Loucy (cell line): ENCODE measurements around the gene KIAA1549.
A peak's percentile ranks its signal among the peaks of the same experiment; 100 is the strongest.

Experiments used
- H2AFZ ChIP-seq: fragments of 200-600 bp; sonication (generic); 2 replicates; pipeline ENCODE4 v1.6.0; 2016; ENCODE audit warnings: antibody characterized with exemption, mild to moderate bottlenecking, low read length, moderate library complexity
- H3F3A ChIP-seq: fragments of 200-600 bp; 2 replicates; pipeline ENCODE4 v1.6.0; 2016; ENCODE audit warnings: antibody characterized with exemption, low read depth, mild to moderate bottlenecking
- H3K27me3 ChIP-seq: fragments of 200-600 bp; sonication (generic); 2 replicates; pipeline ENCODE4 v1.6.1; 2014; ENCODE audit warnings: low read length, mild to moderate bottlenecking; ENCODE audit not compliant: insufficient read depth, poor library complexity, severe bottlenecking
- H3K36me3 ChIP-seq: fragments of 200-600 bp; sonication (generic); 2 replicates; pipeline ENCODE4 v1.6.1; 2016; ENCODE audit warnings: low read length; ENCODE audit not compliant: insufficient read depth
- H3K4me1 ChIP-seq: fragments of 200-600 bp; sonication (generic); 2 replicates; pipeline ENCODE4 v1.5.1; 2014; ENCODE audit warnings: low read length, mild to moderate bottlenecking; ENCODE audit not compliant: insufficient read depth, poor library complexity, severe bottlenecking
- H3K4me2 ChIP-seq: fragments of 200-600 bp; sonication (generic); 2 replicates; pipeline ENCODE4 v1.6.0; 2014; ENCODE audit warnings: antibody characterized with exemption, low read length, low read depth, mild to moderate bottlenecking; ENCODE audit not compliant: poor library complexity, severe bottlenecking
- H3K4me3 ChIP-seq: fragments of 200-600 bp; sonication (generic); 2 replicates; pipeline ENCODE4 v1.5.1; 2014; ENCODE audit warnings: low read length, mild to moderate bottlenecking, mixed read lengths; ENCODE audit not compliant: poor library complexity, severe bottlenecking
- H3K79me2 ChIP-seq: fragments of 200-600 bp; sonication (generic); 2 replicates; pipeline ENCODE4 v1.6.1; 2014; ENCODE audit warnings: low read length; ENCODE audit not compliant: insufficient read depth
- H3K9ac ChIP-seq: fragments of 200-600 bp; sonication (generic); 2 replicates; pipeline ENCODE4 v1.6.0; 2014; ENCODE audit warnings: mild to moderate bottlenecking, low read depth, low read length, moderate library complexity; ENCODE audit not compliant: poor library complexity, severe bottlenecking
- H3K9me2 ChIP-seq: fragments of 200-600 bp; sonication (generic); replicated peaks from 2 replicates; pipeline ENCODE4 v1.6.1; 2016; ENCODE audit warnings: low read depth, low read length, mixed read lengths
- H3K9me3 ChIP-seq: fragments of 200-600 bp; sonication (generic); 2 replicates; pipeline ENCODE4 v1.6.1; 2014; ENCODE audit warnings: mild to moderate bottlenecking, antibody characterized with exemption, low read length, low read depth; ENCODE audit not compliant: insufficient read depth
- H4K20me1 ChIP-seq: fragments of 200-600 bp; sonication (generic); 2 replicates; pipeline ENCODE4 v1.6.0; 2014; ENCODE audit warnings: antibody characterized with exemption, low read length, mild to moderate bottlenecking; ENCODE audit not compliant: insufficient read depth, poor library complexity, severe bottlenecking
- EZH2phosphoT487 ChIP-seq: fragments of 200-600 bp; IDR thresholded peaks from 2 replicates; pipeline ENCODE4 v1.6.1; 2018; ENCODE audit warnings: antibody characterized with exemption, mild to moderate bottlenecking, moderate library complexity, borderline replicate concordance
- TF ChIP-seq, protein P1 (sequence below): fragments of 200-600 bp; sonication (generic); conservative IDR thresholded peaks from 2 replicates; pipeline ENCODE4 v1.5.1; 2014; ENCODE audit warnings: mild to moderate bottlenecking, antibody characterized with exemption, low read length

Gene KIAA1549

DNA sequence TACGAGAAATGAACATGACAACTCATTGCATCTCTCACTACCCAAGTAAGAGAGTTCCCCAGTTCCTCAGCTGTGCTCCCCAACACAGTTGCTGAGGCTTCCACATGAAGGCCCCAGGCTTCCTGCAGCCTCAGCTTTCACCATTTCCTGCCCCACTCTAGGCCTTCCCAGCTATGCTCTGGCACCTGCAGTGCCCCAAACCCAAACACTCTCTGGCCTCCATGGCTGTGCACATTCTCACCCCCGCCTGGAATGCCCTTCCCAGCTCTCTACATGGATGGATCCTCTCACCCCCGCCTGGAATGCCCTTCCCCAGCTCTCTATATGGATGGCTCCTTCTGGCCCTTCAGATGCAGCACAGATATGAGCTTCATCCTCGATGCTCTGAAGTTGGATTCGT is 61.3 kb downstream of the KIAA1549 start:
- Histone ChIP-seq H3K4me2 (peak overlapping the region; percentile 11), H2AFZ (no peak overlapping the region), H3K79me2 (peaks cover 1% of the 10 kb centered on the region; the same call in 1 of the 2 replicates), H3K9ac (no peak overlapping the region), H3K4me3 (no peak overlapping the region), H3F3A (no peaks in the 10 kb centered on the region), H3K9me2 (no peaks in the 10 kb centered on the region), H3K4me1 (peaks cover 11% of the 10 kb centered on the region), H3K27me3 (no peaks in the 10 kb centered on the region), H3K9me3 (no peaks in the 10 kb centered on the region), H4K20me1 (no peaks in the 10 kb centered on the region), H3K36me3 (peaks cover 35% of the 10 kb centered on the region; the same call in 1 of the 2 replicates)
- TF ChIP-seq EZH2phosphoT487 = no peak
- TF ChIP-seq, protein P1, sequence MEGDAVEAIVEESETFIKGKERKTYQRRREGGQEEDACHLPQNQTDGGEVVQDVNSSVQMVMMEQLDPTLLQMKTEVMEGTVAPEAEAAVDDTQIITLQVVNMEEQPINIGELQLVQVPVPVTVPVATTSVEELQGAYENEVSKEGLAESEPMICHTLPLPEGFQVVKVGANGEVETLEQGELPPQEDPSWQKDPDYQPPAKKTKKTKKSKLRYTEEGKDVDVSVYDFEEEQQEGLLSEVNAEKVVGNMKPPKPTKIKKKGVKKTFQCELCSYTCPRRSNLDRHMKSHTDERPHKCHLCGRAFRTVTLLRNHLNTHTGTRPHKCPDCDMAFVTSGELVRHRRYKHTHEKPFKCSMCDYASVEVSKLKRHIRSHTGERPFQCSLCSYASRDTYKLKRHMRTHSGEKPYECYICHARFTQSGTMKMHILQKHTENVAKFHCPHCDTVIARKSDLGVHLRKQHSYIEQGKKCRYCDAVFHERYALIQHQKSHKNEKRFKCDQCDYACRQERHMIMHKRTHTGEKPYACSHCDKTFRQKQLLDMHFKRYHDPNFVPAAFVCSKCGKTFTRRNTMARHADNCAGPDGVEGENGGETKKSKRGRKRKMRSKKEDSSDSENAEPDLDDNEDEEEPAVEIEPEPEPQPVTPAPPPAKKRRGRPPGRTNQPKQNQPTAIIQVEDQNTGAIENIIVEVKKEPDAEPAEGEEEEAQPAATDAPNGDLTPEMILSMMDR = no peak

DNA sequence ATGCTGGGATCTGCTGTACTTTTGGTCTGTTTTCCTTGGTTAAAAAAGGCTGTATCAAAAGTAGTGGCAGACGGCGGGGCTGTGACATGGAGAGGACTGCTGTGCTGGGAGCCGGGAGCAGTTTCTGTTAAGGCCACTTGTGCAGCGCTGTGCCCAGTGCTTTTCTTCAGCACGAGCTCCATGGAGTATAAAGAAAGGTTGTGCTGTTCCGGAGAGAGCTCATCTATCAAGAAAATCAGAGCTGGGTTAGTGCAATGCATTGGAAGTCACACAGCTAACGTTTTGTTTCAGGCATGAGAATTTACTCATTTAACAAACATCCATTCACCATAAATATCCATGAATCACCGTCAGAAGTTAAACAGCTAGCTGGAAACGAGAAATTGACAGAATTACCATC is 62.0 kb downstream of the KIAA1549 start:
- TF ChIP-seq, protein P1 = no peak
- TF ChIP-seq EZH2phosphoT487 = no peak
- Histone ChIP-seq H3K4me1 (peaks cover 11% of the 10 kb centered on the region), H3K27me3 (no peaks in the 10 kb centered on the region), H3K9me3 (no peaks in the 10 kb centered on the region), H3K4me3 (no peak overlapping the region), H3K9me2 (no peaks in the 10 kb centered on the region), H3K9ac (no peak overlapping the region), H4K20me1 (no peaks in the 10 kb centered on the region), H2AFZ (no peak overlapping the region), H3F3A (no peaks in the 10 kb centered on the region), H3K36me3 (peaks cover 35% of the 10 kb centered on the region; the same call in 1 of the 2 replicates), H3K79me2 (no peaks in the 10 kb centered on the region), H3K4me2 (no peak overlapping the region)

DNA sequence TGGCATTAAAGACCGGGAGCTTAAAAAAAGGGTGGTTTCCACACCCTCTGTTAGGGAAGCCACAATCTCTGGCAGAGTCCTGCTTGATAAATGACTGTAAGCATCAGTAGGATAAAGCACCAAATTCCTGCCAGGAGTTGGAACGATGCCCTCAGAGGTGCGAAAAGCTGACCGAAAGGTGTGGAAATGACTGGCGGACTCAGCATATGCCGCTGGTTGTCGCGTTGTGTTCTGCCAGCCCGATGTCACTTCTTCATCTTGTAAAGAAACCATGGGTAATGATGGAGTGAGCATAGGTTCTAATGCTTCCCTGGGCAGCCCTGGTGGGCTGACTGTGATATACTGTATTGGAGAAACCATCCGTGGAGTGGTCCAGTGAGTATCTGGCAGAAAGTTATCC is 62.4 kb downstream of the KIAA1549 start:
- H3K4me2 ChIP-seq = no peak overlapping the region

More for the DNA sequence above, 62.4 kb downstream of the KIAA1549 start:
- Histone ChIP-seq H2AFZ (no peak overlapping the region), H3K79me2 (no peaks in the 10 kb centered on the region), H3K9me3 (no peaks in the 10 kb centered on the region), H3K27me3 (no peaks in the 10 kb centered on the region), H3K36me3 (peaks cover 35% of the 10 kb centered on the region; the same call in 1 of the 2 replicates), H3K4me3 (no peak overlapping the region), H3K9ac (no peak overlapping the region), H4K20me1 (no peaks in the 10 kb centered on the region), H3K4me1 (peaks cover 11% of the 10 kb centered on the region), H3K9me2 (no peaks in the 10 kb centered on the region), H3F3A (no peaks in the 10 kb centered on the region)
- TF ChIP-seq, protein P1 = no peak
- no peak for TF ChIP-seq EZH2phosphoT487
